Immature natural killer cell (primary cell): ENCODE data around the gene SLC12A4. TPM values are rescaled to one million over a fixed set of nuclear protein-coding genes. Genes with fewer than 3 reads are reported as not detected.
A peak's percentile ranks its signal among the peaks of the same experiment; 100 is the strongest.
"Not testable (repeated sequence)": the region's sequence is repeated elsewhere in the genome, so short reads cannot be mapped to it uniquely, and the experiment has no call there.

Experiments used
- DNase-seq, 3 donors: peaks; one replicate each; pipeline ENCODE4 v3.0.0; 2022; ENCODE audit warnings: mixed read lengths in 1 of 3
- H3K27ac Mint-ChIP-seq, 6 donors: one replicate each; pipeline ENCODE4 v1.8.0; 2020; ENCODE audit warnings: mixed read lengths in 6 of 6, mild to moderate bottlenecking in 5 of 6, inconsistent platforms in 4 of 6, moderate library complexity in 3 of 6
- H3K27me3 Mint-ChIP-seq, 3 donors: one replicate each; pipeline ENCODE4 v1.8.0; 2020 to 2021; ENCODE audit warnings: low read depth in 3 of 3, mild to moderate bottlenecking in 3 of 3, mixed read lengths in 3 of 3, moderate library complexity in 3 of 3, inconsistent platforms in 1 of 3
- H3K36me3 Mint-ChIP-seq, 3 donors: one replicate each; pipeline ENCODE4 v1.8.0; 2020; ENCODE audit warnings: mixed read lengths in 3 of 3, inconsistent platforms in 2 of 3, mild to moderate bottlenecking in 2 of 3
- H3K4me1 Mint-ChIP-seq, 2 donors: one replicate each; pipeline ENCODE4 v1.8.0; 2020; ENCODE audit warnings: inconsistent platforms in 2 of 2, mild to moderate bottlenecking in 2 of 2, mixed read lengths in 2 of 2, moderate library complexity in 1 of 2
- H3K4me3 Mint-ChIP-seq, 5 donors: one replicate each; pipeline ENCODE4 v1.8.0; 2020; ENCODE audit warnings: mild to moderate bottlenecking in 5 of 5, mixed read lengths in 5 of 5, inconsistent platforms in 3 of 5, moderate library complexity in 3 of 5
- H3K9me3 Mint-ChIP-seq, 6 donors: one replicate each; pipeline ENCODE4 v1.8.0; 2020; ENCODE audit warnings: mild to moderate bottlenecking in 6 of 6, mixed read lengths in 6 of 6, inconsistent platforms in 4 of 6, moderate library complexity in 3 of 6
- polyA plus RNA-seq, 3 donors: library from polyadenylated mRNA; unstranded; fragments of 300-500 nt; fragmentation: Illumina TruSeq; gene quantifications; one replicate each; pipeline ENCODE4 v1.2.3, GENCODE V29; 2021

Gene SLC12A4
- polyA plus RNA-seq, 3 donors from 2014 or later, result 5.1 to 10.5 (median 6.6) TPM

GRCh38 chr16:67996666-67997065 is 28.2 kb upstream of the SLC12A4 start:
- Mint-ChIP-seq H3K4me1 (peaks cover 65 to 67% of the 10 kb centered on the region in 2 donors), H3K4me3 (peak overlapping the region in 1 of 5 donors; percentile 45), H3K9me3 (no peaks in the 10 kb centered on the region), H3K27ac (peak overlapping the region in 5 of 6 donors; percentile 34 to 84 (median 65)), H3K27me3 (peaks cover 2 to 6% (median 5%) of the 10 kb centered on the region in 3 donors), H3K36me3 (peaks cover 0 to 6% (median 6%) of the 10 kb centered on the region in 3 donors)
- DNase-seq, result no peak

- no peaks in the 10 kb centered on the region for H3K9me3 Mint-ChIP-seq
- peak overlapping the region in 4 of 5 donors; percentile 17 to 74 (median 68) for H3K4me3 Mint-ChIP-seq
- H3K36me3 Mint-ChIP-seq, result peaks cover 0 to 6% (median 6%) of the 10 kb centered on the region in 3 donors
- H3K4me1 Mint-ChIP-seq, result peaks cover 60 to 63% of the 10 kb centered on the region in 2 donors
- peak overlapping the region; percentile 69 to 90 (median 84) for H3K27ac Mint-ChIP-seq
- DNase-seq, result no peak
- peaks cover 2 to 6% (median 5%) of the 10 kb centered on the region in 3 donors for H3K27me3 Mint-ChIP-seq
Observed at GRCh38 chr16:67995423-67995822, 27.0 kb upstream of the SLC12A4 start.

GRCh38 chr16:67994040-67994408 is 25.6 kb upstream of the SLC12A4 start:
- not testable (repeated sequence) for H3K27me3 Mint-ChIP-seq, H3K9me3 Mint-ChIP-seq, H3K36me3 Mint-ChIP-seq
- DNase-seq, result peak; percentile 22 to 35 (median 23)
- H3K4me1 Mint-ChIP-seq, result peaks cover 56 to 63% of the 10 kb centered on the region in 2 donors
- H3K4me3 Mint-ChIP-seq, result peak overlapping the region; percentile 85 to 91 (median 88)
- peak overlapping the region; percentile 88 to 99 (median 98) for H3K27ac Mint-ChIP-seq

- Mint-ChIP-seq H3K27me3 (peaks cover 0 to 2% (median 2%) of the 10 kb centered on the region in 3 donors), H3K36me3 (peaks cover 0 to 4% (median 0%) of the 10 kb centered on the region in 3 donors), H3K27ac (peak overlapping the region; percentile 88 to 99 (median 98)), H3K9me3 (no peaks in the 10 kb centered on the region), H3K4me3 (peak overlapping the region; percentile 85 to 91 (median 88)), H3K4me1 (peaks cover 51 to 63% of the 10 kb centered on the region in 2 donors)
- DNase-seq, result peak; percentile 84 to 88 (median 86)
Observed at GRCh38 chr16:67993207-67994039, 25.0 kb upstream of the SLC12A4 start.

GRCh38 chr16:67992661-67993206 is 24.3 kb upstream of the SLC12A4 start:
- peak overlapping the region in 3 of 5 donors; percentile 21 to 90 (median 87) for H3K4me3 Mint-ChIP-seq
- peaks cover 0 to 4% (median 0%) of the 10 kb centered on the region in 3 donors for H3K36me3 Mint-ChIP-seq
- H3K4me1 Mint-ChIP-seq, result peaks cover 49 to 66% of the 10 kb centered on the region in 2 donors
- no peak for DNase-seq
- H3K27ac Mint-ChIP-seq, result peak overlapping the region; percentile 29 to 99 (median 66)
- H3K9me3 Mint-ChIP-seq, result no peaks in the 10 kb centered on the region
- peaks cover 0 to 2% (median 2%) of the 10 kb centered on the region in 3 donors for H3K27me3 Mint-ChIP-seq

GRCh38 chr16:67990018-67990386 is 21.6 kb upstream of the SLC12A4 start:
- Mint-ChIP-seq H3K27me3 (peaks cover 0 to 2% (median 0%) of the 10 kb centered on the region in 3 donors), H3K9me3 (no peaks in the 10 kb centered on the region), H3K4me1 (peaks cover 32 to 54% of the 10 kb centered on the region in 2 donors), H3K4me3 (peak overlapping the region in 1 of 5 donors; percentile 7), H3K27ac (peak overlapping the region; percentile 6 to 84 (median 54)), H3K36me3 (peaks cover 0 to 4% (median 0%) of the 10 kb centered on the region in 3 donors)
- no peak for DNase-seq

- Mint-ChIP-seq H3K9me3 (no peaks in the 10 kb centered on the region), H3K36me3 (peaks cover 0 to 4% (median 0%) of the 10 kb centered on the region in 3 donors), H3K4me3 (no peak overlapping the region), H3K4me1 (peaks cover 33 to 54% of the 10 kb centered on the region in 2 donors), H3K27me3 (peaks cover 0 to 3% (median 0%) of the 10 kb centered on the region in 3 donors), H3K27ac (peak overlapping the region in 5 of 6 donors; percentile 37 to 84 (median 59))
- peak in 2 of 3 donors; percentile 21 to 36 for DNase-seq
Observed at GRCh38 chr16:67989322-67990017, 21.0 kb upstream of the SLC12A4 start.

- Mint-ChIP-seq H3K27me3 (peaks cover 0 to 6% (median 0%) of the 10 kb centered on the region in 3 donors), H3K36me3 (peaks cover 0 to 4% (median 0%) of the 10 kb centered on the region in 3 donors), H3K4me1 (peaks cover 34 to 53% of the 10 kb centered on the region in 2 donors), H3K4me3 (no peak overlapping the region), H3K27ac (peak overlapping the region in 3 of 6 donors; percentile 48 to 91 (median 53)), H3K9me3 (no peaks in the 10 kb centered on the region)
- DNase-seq, result no peak
Observed at GRCh38 chr16:67988675-67989074, 20.2 kb upstream of the SLC12A4 start.

- H3K27ac Mint-ChIP-seq, result peak overlapping the region in 4 of 6 donors; percentile 16 to 75 (median 50)
- DNase-seq, result no peak
- peaks cover 0 to 4% (median 0%) of the 10 kb centered on the region in 3 donors for H3K36me3 Mint-ChIP-seq
- H3K27me3 Mint-ChIP-seq, result peaks cover 0 to 7% (median 2%) of the 10 kb centered on the region in 3 donors
- H3K9me3 Mint-ChIP-seq, result no peaks in the 10 kb centered on the region
- peaks cover 34 to 56% of the 10 kb centered on the region in 2 donors for H3K4me1 Mint-ChIP-seq
- H3K4me3 Mint-ChIP-seq, result no peak overlapping the region
Observed at GRCh38 chr16:67987460-67988160, 19.2 kb upstream of the SLC12A4 start.

- H3K4me1 Mint-ChIP-seq, result peaks cover 33 to 52% of the 10 kb centered on the region in 2 donors
- peaks cover 0 to 7% (median 2%) of the 10 kb centered on the region in 3 donors for H3K27me3 Mint-ChIP-seq
- no peak overlapping the region for H3K27ac Mint-ChIP-seq
- H3K36me3 Mint-ChIP-seq, result peaks cover 0 to 4% (median 0%) of the 10 kb centered on the region in 3 donors
- H3K4me3 Mint-ChIP-seq, result no peak overlapping the region
- H3K9me3 Mint-ChIP-seq, result no peaks in the 10 kb centered on the region
- no peak for DNase-seq
Observed at GRCh38 chr16:67986949-67987348, 18.5 kb upstream of the SLC12A4 start.

GRCh38 chr16:67982011-67982696 is 13.7 kb upstream of the SLC12A4 start:
- H3K36me3 Mint-ChIP-seq, result no peaks in the 10 kb centered on the region
- H3K9me3 Mint-ChIP-seq, result no peaks in the 10 kb centered on the region
- H3K27me3 Mint-ChIP-seq, result peaks cover 0 to 7% (median 2%) of the 10 kb centered on the region in 3 donors
- no peak overlapping the region for H3K27ac Mint-ChIP-seq
- H3K4me1 Mint-ChIP-seq, result peaks cover 22 to 23% of the 10 kb centered on the region in 2 donors
- DNase-seq, result no peak
- no peak overlapping the region for H3K4me3 Mint-ChIP-seq

GRCh38 chr16:67979955-67980678 is 11.7 kb upstream of the SLC12A4 start, which contains the start of gene DPEP3:
TSS of gene DPEP3 (minus strand) at chr16:67980499. CDS start at chr16:67980380, 119 bp downstream.
- H3K9me3 Mint-ChIP-seq, result no peaks in the 10 kb centered on the region
- no peak within 1 kb of the TSS for H3K27ac Mint-ChIP-seq
- H3K4me1 Mint-ChIP-seq, result peaks cover 20 to 22% of the 10 kb centered on the region in 2 donors
- H3K4me3 Mint-ChIP-seq, result no peak within 1 kb of the TSS
- H3K36me3 Mint-ChIP-seq, result no peaks in the 10 kb centered on the region
- peaks cover 1 to 7% (median 2%) of the 10 kb centered on the region in 3 donors for H3K27me3 Mint-ChIP-seq
- DNase-seq, result no peak
